Hepatocyte (in vitro differentiated cells): Measurements from ENCODE around the gene GFER.

Source experiments
- EZH2 ChIP-seq: fragments of 200-600 bp; sonication (generic); IDR thresholded peaks from 2 replicates; pipeline ENCODE4 v1.6.1; 2016; ENCODE audit warnings: antibody characterized with exemption, mild to moderate bottlenecking, borderline replicate concordance
- EZH2phosphoT487 ChIP-seq: fragments of 200-600 bp; sonication (generic); IDR thresholded peaks from one replicate; pipeline ENCODE4 v1.6.1; 2018; ENCODE audit warnings: antibody characterized with exemption, mild to moderate bottlenecking, low read depth, moderate library complexity; ENCODE audit not compliant: unreplicated experiment, severe bottlenecking
- TF ChIP-seq, protein P1 (sequence below): fragments of 200-600 bp; sonication (generic); IDR thresholded peaks from 2 replicates; pipeline ENCODE4 v1.5.1; 2016; ENCODE audit warnings: antibody characterized with exemption, mild to moderate bottlenecking; ENCODE audit not compliant: poor library complexity

DNA sequence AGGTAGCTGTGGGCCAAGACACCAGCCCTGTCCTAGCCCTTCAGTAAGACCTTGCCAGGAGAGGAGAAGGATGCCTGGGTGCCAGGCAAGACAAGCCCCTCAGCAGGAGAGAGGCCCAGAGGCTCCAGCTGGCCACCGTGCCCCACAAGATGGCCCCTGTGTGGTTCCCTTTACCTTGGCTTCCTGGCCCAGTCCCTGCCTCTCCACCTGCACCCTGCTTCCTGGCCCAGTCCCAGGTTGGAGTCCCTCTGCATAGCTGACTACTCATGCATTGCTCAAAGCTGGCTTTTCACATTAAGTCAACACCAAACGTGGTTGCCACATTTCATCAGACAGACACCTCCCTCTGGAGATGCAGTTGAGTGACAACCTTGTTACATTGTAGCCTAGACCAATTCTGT is 9.7 kb downstream of the GFER start:
- TF ChIP-seq, protein P1, sequence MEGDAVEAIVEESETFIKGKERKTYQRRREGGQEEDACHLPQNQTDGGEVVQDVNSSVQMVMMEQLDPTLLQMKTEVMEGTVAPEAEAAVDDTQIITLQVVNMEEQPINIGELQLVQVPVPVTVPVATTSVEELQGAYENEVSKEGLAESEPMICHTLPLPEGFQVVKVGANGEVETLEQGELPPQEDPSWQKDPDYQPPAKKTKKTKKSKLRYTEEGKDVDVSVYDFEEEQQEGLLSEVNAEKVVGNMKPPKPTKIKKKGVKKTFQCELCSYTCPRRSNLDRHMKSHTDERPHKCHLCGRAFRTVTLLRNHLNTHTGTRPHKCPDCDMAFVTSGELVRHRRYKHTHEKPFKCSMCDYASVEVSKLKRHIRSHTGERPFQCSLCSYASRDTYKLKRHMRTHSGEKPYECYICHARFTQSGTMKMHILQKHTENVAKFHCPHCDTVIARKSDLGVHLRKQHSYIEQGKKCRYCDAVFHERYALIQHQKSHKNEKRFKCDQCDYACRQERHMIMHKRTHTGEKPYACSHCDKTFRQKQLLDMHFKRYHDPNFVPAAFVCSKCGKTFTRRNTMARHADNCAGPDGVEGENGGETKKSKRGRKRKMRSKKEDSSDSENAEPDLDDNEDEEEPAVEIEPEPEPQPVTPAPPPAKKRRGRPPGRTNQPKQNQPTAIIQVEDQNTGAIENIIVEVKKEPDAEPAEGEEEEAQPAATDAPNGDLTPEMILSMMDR = no peak
- no peak for TF ChIP-seq EZH2
- TF ChIP-seq EZH2phosphoT487 = no peak
